SIG-M5 treated with dmso at 0.1 percent for 504 hours (cell line): ENCODE measurements around the gene CUEDC1.
"Not testable (repeated sequence)": the region's sequence is repeated elsewhere in the genome, so short reads cannot be mapped to it uniquely, and the experiment has no call there.

Experiments used
- DNase-seq: peaks from one replicate; lab custom pipeline; 2025; ENCODE audit not compliant: unreplicated experiment; lab: John Stamatoyannopoulos, UW

CUEDC1 gene

GRCh38 chr17:57985675-57985974 lies 30.4 kb upstream of the CUEDC1 start:
- peak; percentile 54 for DNase-seq

GRCh38 chr17:57984936-57985674 lies 29.9 kb upstream of the CUEDC1 start:
- no peak for DNase-seq

- DNase-seq: no peak
Measured at GRCh38 chr17:57984261-57984890, 29.2 kb upstream of the CUEDC1 start.

- DNase-seq: no peak
Measured at GRCh38 chr17:57983446-57983845, 28.2 kb upstream of the CUEDC1 start.

GRCh38 chr17:57982452-57983170 lies 27.4 kb upstream of the CUEDC1 start:
- no peak for DNase-seq

- no peak for DNase-seq
Measured at GRCh38 chr17:57980522-57980921, 25.3 kb upstream of the CUEDC1 start.

- DNase-seq: no peak
Measured at GRCh38 chr17:57979076-57979475, 23.9 kb upstream of the CUEDC1 start.

GRCh38 chr17:57976594-57976993 lies 21.4 kb upstream of the CUEDC1 start:
- no peak for DNase-seq

GRCh38 chr17:57975044-57975443 lies 19.8 kb upstream of the CUEDC1 start:
- DNase-seq: no peak

GRCh38 chr17:57974053-57974824 lies 19.0 kb upstream of the CUEDC1 start:
- not testable (repeated sequence) for DNase-seq

- DNase-seq: no peak
Measured at GRCh38 chr17:57972151-57972550, 16.9 kb upstream of the CUEDC1 start.

GRCh38 chr17:57971572-57971971 lies 16.4 kb upstream of the CUEDC1 start:
- no peak for DNase-seq

GRCh38 chr17:57970710-57971109 lies 15.5 kb upstream of the CUEDC1 start:
- no peak for DNase-seq

GRCh38 chr17:57968456-57968855 lies 13.2 kb upstream of the CUEDC1 start:
- no peak for DNase-seq

- DNase-seq: no peak
Measured at GRCh38 chr17:57966875-57967274, 11.7 kb upstream of the CUEDC1 start.

- DNase-seq: no peak
Measured at GRCh38 chr17:57966246-57966645, 11.0 kb upstream of the CUEDC1 start.

- DNase-seq: no peak
Measured at GRCh38 chr17:57965521-57966160, 10.4 kb upstream of the CUEDC1 start.

GRCh38 chr17:57963149-57963511 lies 7.9 kb upstream of the CUEDC1 start:
- no peak for DNase-seq

- no peak for DNase-seq
Measured at GRCh38 chr17:57962279-57963148, 7.3 kb upstream of the CUEDC1 start.

GRCh38 chr17:57959929-57960328 lies 4.7 kb upstream of the CUEDC1 start:
- no peak for DNase-seq
